ENCODE measurements around the gene NLK. TPM values are rescaled to one million over a fixed set of nuclear protein-coding genes. Genes with fewer than 3 reads are reported as not detected.

NLK gene
- total and polyA plus RNA-seq, 2 donors (not counting 3 experiments of a cell fraction or from before 2014, with no cell fraction given), result 23.8 to 34.2 TPM

- dilution Hi-C loops (cut with MboI; ENCODE audit: extremely low pct_ligation_motif_present, low sequenced_read_pairs) (no loop called here), intact Hi-C loops (cut with micrococcal nuclease) (no loop called here)
- no peak for DNase-seq (ENCODE audit: low read depth, low spot score)
- no peak for TF ChIP-seq EZH2 (IDR thresholded peaks at IDR 0.05; ENCODE audit: borderline replicate concordance, low read depth, low read length, severe bottlenecking)
- no TSS peak for BruUV-seq (replicated peaks)
- H3K4me1 ChIP-seq (ENCODE audit: control insufficient read depth, extremely low read depth, insufficient read depth, low read length), result peaks cover 9% of the 10 kb centered on the region
- no peaks in the 10 kb centered on the region for H3K9me3 ChIP-seq (replicated peaks; ENCODE audit: control insufficient read depth, insufficient read depth, low read length)
- no peak overlapping the region for H3K4me3 ChIP-seq (replicated peaks in 1 of 3; ENCODE audit: insufficient read depth in 1 of 3, low read depth in 1 of 3, low read length in 3 of 3)
- H3K27me3 ChIP-seq (ENCODE audit: control insufficient read depth in 2 of 2, insufficient read depth in 2 of 2, low read length in 2 of 2), result no peaks in the 10 kb centered on the region
- no peaks in the 10 kb centered on the region for H3K79me2 ChIP-seq (ENCODE audit: control insufficient read depth, insufficient read depth, low read length)
- H3K9me1 ChIP-seq (replicated peaks; ENCODE audit: control insufficient read depth, extremely low read depth, insufficient read depth, low read length), result no peaks in the 10 kb centered on the region
- H3K36me3 ChIP-seq (ENCODE audit: control insufficient read depth in 2 of 2, extremely low read depth in 1 of 2, insufficient read depth in 2 of 2, low read length in 2 of 2), result no peaks in the 10 kb centered on the region
- no peak overlapping the region for H3K4me2 ChIP-seq (ENCODE audit: insufficient read depth, low read length)
- no peak overlapping the region for H2AFZ ChIP-seq (ENCODE audit: low read depth, low read length)
- POLR2A ChIA-PET, result no interaction called here
- CTCF ChIA-PET, result interaction anchor here (0.8 to 2.1 kb wide), 6 partner anchors 8 to 110 kb away, joined by 3 to 4 read pairs (median 4); no protein-coding TSS in a partner anchor
- no peak overlapping the region for H3K27ac ChIP-seq (ENCODE audit: insufficient read depth, low read depth, low read length)
- FAIRE-seq, result no peak
- no peak overlapping the region for H3K9ac ChIP-seq (replicated peaks; ENCODE audit: extremely low read depth, insufficient read depth, low read length)
- H4K20me1 ChIP-seq (replicated peaks; ENCODE audit: control insufficient read depth, extremely low read depth, insufficient read depth, low read length), result peaks cover 2% of the 10 kb centered on the region
Observed at GRCh38 chr17:28141313-28141712, 98.8 kb downstream of the NLK start.

- H2AFZ ChIP-seq (ENCODE audit: low read depth, low read length), result no peak overlapping the region
- peaks cover 9% of the 10 kb centered on the region for H3K4me1 ChIP-seq (ENCODE audit: control insufficient read depth, extremely low read depth, insufficient read depth, low read length)
- no TSS peak for BruUV-seq (replicated peaks)
- no peak for FAIRE-seq
- CTCF ChIA-PET, result interaction anchor here (0.8 to 2.1 kb wide), 6 partner anchors 8 to 110 kb away, joined by 3 to 4 read pairs (median 4); no protein-coding TSS in a partner anchor
- H3K4me3 ChIP-seq (replicated peaks in 1 of 3; ENCODE audit: insufficient read depth in 1 of 3, low read depth in 1 of 3, low read length in 3 of 3), result no peak overlapping the region
- no peak overlapping the region for H3K9ac ChIP-seq (replicated peaks; ENCODE audit: extremely low read depth, insufficient read depth, low read length)
- TF ChIP-seq JUN (IDR thresholded peaks at IDR 0.05; ENCODE audit: borderline replicate concordance, insufficient read depth, insufficient read length, low read depth) (no peak), GATA2 (IDR thresholded peaks at IDR 0.05; ENCODE audit: insufficient read depth, insufficient read length, low read depth, low read length) (no peak), FOS (IDR thresholded peaks at IDR 0.05; ENCODE audit: borderline replicate concordance, insufficient read depth, low read length) (no peak), CTCF (IDR thresholded peaks at IDR 0.05; ENCODE audit: extremely low read depth in 1 of 2, insufficient read depth in 1 of 2, low read depth in 1 of 2, low read length in 2 of 2) (no peak), POLR2AphosphoS5 (IDR thresholded peaks at IDR 0.05; ENCODE audit: insufficient read depth, low read depth, low read length) (no peak), MAX (IDR thresholded peaks at IDR 0.05; ENCODE audit: insufficient read depth, insufficient read length) (no peak)
- no peak overlapping the region for H3K4me2 ChIP-seq (ENCODE audit: insufficient read depth, low read length)
- dilution Hi-C loops (cut with MboI; ENCODE audit: extremely low pct_ligation_motif_present, low sequenced_read_pairs), result no loop called here
- no peak for DNase-seq (ENCODE audit: low read depth, low spot score)
- H3K9me3 ChIP-seq (replicated peaks; ENCODE audit: control insufficient read depth, insufficient read depth, low read length), result no peaks in the 10 kb centered on the region
- H3K27me3 ChIP-seq (ENCODE audit: control insufficient read depth in 2 of 2, insufficient read depth in 2 of 2, low read length in 2 of 2), result no peaks in the 10 kb centered on the region
- H3K9me1 ChIP-seq (replicated peaks; ENCODE audit: control insufficient read depth, extremely low read depth, insufficient read depth, low read length), result no peaks in the 10 kb centered on the region
- peaks cover 2% of the 10 kb centered on the region for H4K20me1 ChIP-seq (replicated peaks; ENCODE audit: control insufficient read depth, extremely low read depth, insufficient read depth, low read length)
- no peak overlapping the region for H3K27ac ChIP-seq (ENCODE audit: insufficient read depth, low read depth, low read length)
- H3K36me3 ChIP-seq (ENCODE audit: control insufficient read depth in 2 of 2, extremely low read depth in 1 of 2, insufficient read depth in 2 of 2, low read length in 2 of 2), result no peaks in the 10 kb centered on the region
- POLR2A ChIA-PET, result no interaction called here
- intact Hi-C loops (cut with micrococcal nuclease), result no loop called here
- no peaks in the 10 kb centered on the region for H3K79me2 ChIP-seq (ENCODE audit: control insufficient read depth, insufficient read depth, low read length)
Observed at GRCh38 chr17:28141773-28142172, 99.3 kb downstream of the NLK start.

Measured in endothelial cell of umbilical vein (primary cell).